Neural crest cell (in vitro differentiated cells): ENCODE measurements around the gene LILRB1. TPM values are rescaled to one million over a fixed set of nuclear protein-coding genes. Genes with fewer than 3 reads are reported as not detected.

Source experiments
- DNase-seq: peaks from one replicate; pipeline ENCODE4 v3.0.0; 2021; ENCODE audit warnings: low read depth, mixed read lengths, low spot score
- H3K27ac Mint-ChIP-seq: one replicate; pipeline ENCODE4 v1.8.0; 2021; ENCODE audit warnings: mild to moderate bottlenecking, mixed read lengths; ENCODE audit not compliant: unreplicated experiment
- H3K27me3 Mint-ChIP-seq: 2 replicates; pipeline ENCODE4 v1.8.0; 2021; ENCODE audit warnings: low read depth, mild to moderate bottlenecking, mixed read lengths
- H3K36me3 Mint-ChIP-seq: 2 replicates; pipeline ENCODE4 v1.8.0; 2021; ENCODE audit warnings: low read depth, mild to moderate bottlenecking, mixed read lengths
- H3K4me1 Mint-ChIP-seq: 2 replicates; pipeline ENCODE4 v1.8.0; 2021; ENCODE audit warnings: mixed read lengths
- H3K4me3 Mint-ChIP-seq: one replicate; pipeline ENCODE4 v1.8.0; 2021; ENCODE audit warnings: mild to moderate bottlenecking, mixed read lengths
- H3K9me3 Mint-ChIP-seq: 2 replicates; pipeline ENCODE4 v1.8.0; 2021; ENCODE audit warnings: mixed read lengths
- CTCF ChIP-seq: fragments of 200-600 bp; sonication (generic); conservative IDR thresholded peaks from 2 replicates; pipeline ENCODE4 v1.5.0; 2021; ENCODE audit warnings: antibody characterized with exemption, mild to moderate bottlenecking
- total RNA-seq: library from RNA; stranded (reverse); gene quantifications from 2 replicates; pipeline ENCODE4 v1.2.1, GENCODE V29; 2021

Gene LILRB1
- total RNA-seq, 1 donor from 2014 or later = not detected

- no peaks in the 10 kb centered on the region for H3K4me1 Mint-ChIP-seq
- H3K9me3 Mint-ChIP-seq = peaks cover 10% of the 10 kb centered on the region
- DNase-seq = no peak
- H3K36me3 Mint-ChIP-seq = peaks cover 3% of the 10 kb centered on the region
- no peak for TF ChIP-seq CTCF
- H3K27ac Mint-ChIP-seq = no peak overlapping the region
- H3K27me3 Mint-ChIP-seq = no peaks in the 10 kb centered on the region
- no peak overlapping the region for H3K4me3 Mint-ChIP-seq
These were observed 30.1 kb upstream of the LILRB1 start for GRCh38 chr19:54600212-54600611.

GRCh38 chr19:54606230-54606629 is 24.1 kb upstream of the LILRB1 start:
- H3K4me1 Mint-ChIP-seq = no peaks in the 10 kb centered on the region
- no peak for TF ChIP-seq CTCF
- no peak for DNase-seq
- no peak overlapping the region for H3K4me3 Mint-ChIP-seq
- H3K9me3 Mint-ChIP-seq = peaks cover 17% of the 10 kb centered on the region
- peaks cover 7% of the 10 kb centered on the region for H3K36me3 Mint-ChIP-seq
- no peak overlapping the region for H3K27ac Mint-ChIP-seq
- no peaks in the 10 kb centered on the region for H3K27me3 Mint-ChIP-seq

- no peak for DNase-seq
- Mint-ChIP-seq H3K4me3 (no peak overlapping the region), H3K27ac (no peak overlapping the region), H3K9me3 (peaks cover 19% of the 10 kb centered on the region), H3K4me1 (no peaks in the 10 kb centered on the region), H3K36me3 (peaks cover 7% of the 10 kb centered on the region), H3K27me3 (no peaks in the 10 kb centered on the region)
- TF ChIP-seq CTCF = no peak
These were observed 23.1 kb upstream of the LILRB1 start for GRCh38 chr19:54606891-54607784.

- no peak for DNase-seq
- Mint-ChIP-seq H3K4me1 (no peaks in the 10 kb centered on the region), H3K4me3 (no peak overlapping the region), H3K36me3 (peaks cover 7% of the 10 kb centered on the region), H3K27me3 (no peaks in the 10 kb centered on the region), H3K27ac (no peak overlapping the region), H3K9me3 (peaks cover 19% of the 10 kb centered on the region)
- no peak for TF ChIP-seq CTCF
These were observed 22.5 kb upstream of the LILRB1 start for GRCh38 chr19:54607785-54608150.

GRCh38 chr19:54608205-54608604 is 22.1 kb upstream of the LILRB1 start:
- H3K27ac Mint-ChIP-seq = no peak overlapping the region
- H3K4me3 Mint-ChIP-seq = no peak overlapping the region
- DNase-seq = no peak
- H3K36me3 Mint-ChIP-seq = peaks cover 7% of the 10 kb centered on the region
- no peak for TF ChIP-seq CTCF
- H3K4me1 Mint-ChIP-seq = no peaks in the 10 kb centered on the region
- H3K9me3 Mint-ChIP-seq = peaks cover 19% of the 10 kb centered on the region
- no peaks in the 10 kb centered on the region for H3K27me3 Mint-ChIP-seq
